WERI-Rb-1 (cell line): ENCODE data around the gene TMPRSS11E.
"Not testable (repeated sequence)": the region's sequence is repeated elsewhere in the genome, so short reads cannot be mapped to it uniquely, and the experiment has no call there.

ENCODE experiments used
- DNase-seq: peaks from one replicate; pipeline ENCODE4 v3.0.0-alpha.2; 2020
- H3K27ac ChIP-seq: fragments of 250-450 bp; sonication (Bioruptor Pico); 2 replicates; pipeline ENCODE4 v1.5.1; 2020; ENCODE audit warnings: mild to moderate bottlenecking, moderate library complexity
- H3K27me3 ChIP-seq: fragments of 250-450 bp; sonication (Bioruptor Pico); 2 replicates; pipeline ENCODE4 v1.5.1; 2021; ENCODE audit warnings: mild to moderate bottlenecking, low read depth, moderate library complexity; ENCODE audit not compliant: insufficient read depth, severe bottlenecking
- H3K36me3 ChIP-seq: fragments of 250-450 bp; sonication (Bioruptor Pico); 2 replicates; pipeline ENCODE4 v1.5.1; 2020; ENCODE audit warnings: mild to moderate bottlenecking, moderate library complexity
- H3K4me3 ChIP-seq: 2 replicates; pipeline ENCODE4 v1.5.1; 2011; ENCODE audit warnings: low read depth, mild to moderate bottlenecking, control low read depth, low read length
- H3K9me3 ChIP-seq: fragments of 250-450 bp; sonication (Bioruptor Pico); 2 replicates; pipeline ENCODE4 v1.5.1; 2021; ENCODE audit warnings: mild to moderate bottlenecking, moderate library complexity; ENCODE audit not compliant: severe bottlenecking
- CTCF ChIP-seq: IDR thresholded peaks from 2 replicates; pipeline ENCODE4 v1.5.1; 2011; ENCODE audit warnings: low read depth, mild to moderate bottlenecking, control low read depth, inconsistent platforms, low read length

The TMPRSS11E gene

GRCh38 chr4:68490826-68491457 lies 43.7 kb downstream of the TMPRSS11E start:
- no peak overlapping the region for H3K27ac ChIP-seq
- no peaks in the 10 kb centered on the region for H3K36me3 ChIP-seq
- no peaks in the 10 kb centered on the region for H3K27me3 ChIP-seq
- no peak for DNase-seq
- no peak overlapping the region for H3K4me3 ChIP-seq
- H3K9me3 ChIP-seq = no peaks in the 10 kb centered on the region
- no peak for TF ChIP-seq CTCF

- TF ChIP-seq CTCF = no peak
- DNase-seq = no peak
- Histone ChIP-seq H3K27me3 (no peaks in the 10 kb centered on the region), H3K9me3 (no peaks in the 10 kb centered on the region), H3K36me3 (no peaks in the 10 kb centered on the region), H3K27ac (no peak overlapping the region), H3K4me3 (no peak overlapping the region)
Measured at GRCh38 chr4:68494688-68495087, 47.4 kb downstream of the TMPRSS11E start.

GRCh38 chr4:68498413-68499007 lies 51.2 kb downstream of the TMPRSS11E start:
- no peaks in the 10 kb centered on the region for H3K36me3 ChIP-seq
- DNase-seq = peak; percentile 58
- no peak overlapping the region for H3K27ac ChIP-seq
- no peak overlapping the region for H3K4me3 ChIP-seq
- H3K9me3 ChIP-seq = no peaks in the 10 kb centered on the region
- peak; percentile 57 for TF ChIP-seq CTCF
- no peaks in the 10 kb centered on the region for H3K27me3 ChIP-seq

GRCh38 chr4:68499021-68499420 lies 51.8 kb downstream of the TMPRSS11E start:
- Histone ChIP-seq H3K27ac (no peak overlapping the region), H3K36me3 (no peaks in the 10 kb centered on the region), H3K4me3 (no peak overlapping the region), H3K27me3 (no peaks in the 10 kb centered on the region), H3K9me3 (no peaks in the 10 kb centered on the region)
- TF ChIP-seq CTCF = no peak
- DNase-seq = no peak

- not testable (repeated sequence) for H3K4me3 ChIP-seq, H3K9me3 ChIP-seq, H3K36me3 ChIP-seq, H3K27me3 ChIP-seq, H3K27ac ChIP-seq
- DNase-seq = peak; percentile 8
- TF ChIP-seq CTCF = 0 out of 2 replicates have a peak, but pooled peaks have one; percentile 6
Measured at GRCh38 chr4:68503462-68503861, 56.2 kb downstream of the TMPRSS11E start.

GRCh38 chr4:68504836-68505235 lies 57.6 kb downstream of the TMPRSS11E start:
- DNase-seq, H3K27ac ChIP-seq, H3K9me3 ChIP-seq, H3K4me3 ChIP-seq, H3K36me3 ChIP-seq, H3K27me3 ChIP-seq: not testable (repeated sequence)

- DNase-seq, H3K27ac ChIP-seq, H3K9me3 ChIP-seq, H3K36me3 ChIP-seq, H3K27me3 ChIP-seq, H3K4me3 ChIP-seq: not testable (repeated sequence)
Measured at GRCh38 chr4:68505452-68505851, 58.2 kb downstream of the TMPRSS11E start.
